PC-3 (cell line): Measurements from ENCODE around the gene PRSS27. TPM values are rescaled to one million over a fixed set of nuclear protein-coding genes. Genes with fewer than 3 reads are reported as not detected.

Experiments used
- ATAC-seq: fragments of 200-7000 bp; cut with Tn5 transposase; 2 replicates; pipeline ENCODE4 v1.9.1; 2020; ENCODE audit warnings: mild to moderate bottlenecking, moderate library complexity
- BruUV-seq: library from RNA; stranded (reverse); fragments of 400-500 nt; replicated peaks from 2 replicates; lab custom pipeline; 2021; lab: Mats Ljungman, UMichigan
- CTCF ChIA-PET: fragments of 300-600 bp; sonication (Branson Sonifier 250); formaldehyde crosslinking; loops from one replicate; lab custom pipeline; 2022; ENCODE audit warnings: antibody characterized with exemption; lab: Charles Lee
- POLR2A ChIA-PET: fragments of 300-600 bp; sonication (Branson Sonifier 250); formaldehyde crosslinking; loops from one replicate; lab custom pipeline; 2022; ENCODE audit warnings: antibody characterized with exemption; ENCODE audit not compliant: unreplicated experiment; lab: Charles Lee
- DNase-seq: peaks from one replicate; pipeline ENCODE4 v3.0.0-alpha.2; 2015
- H2AFZ ChIP-seq: fragments of 300-600 bp; sonication (generic); 2 replicates; pipeline ENCODE4 v1.6.0; 2016; ENCODE audit warnings: antibody characterized with exemption, low read length
- H3F3A ChIP-seq: fragments of 300-600 bp; sonication (generic); one replicate; pipeline ENCODE4 v1.6.0; 2017; ENCODE audit warnings: antibody characterized with exemption, low read length, control low read depth, mild to moderate bottlenecking; ENCODE audit not compliant: unreplicated experiment
- H3K27ac ChIP-seq: fragments of 300-600 bp; sonication (generic); 2 replicates; pipeline ENCODE4 v1.5.1; 2016; ENCODE audit warnings: mild to moderate bottlenecking, low read length
- H3K27me3 ChIP-seq: fragments of 300-600 bp; sonication (generic); 2 replicates; pipeline ENCODE4 v1.6.1; 2016; ENCODE audit warnings: low read length, mixed read lengths
- H3K36me3 ChIP-seq: fragments of 300-600 bp; sonication (generic); 2 replicates; pipeline ENCODE4 v1.6.1; 2016; ENCODE audit warnings: low read depth, mixed run types, low read length, mixed read lengths
- H3K4me1 ChIP-seq: fragments of 300-600 bp; sonication (generic); 2 replicates; pipeline ENCODE4 v1.5.1; 2016; ENCODE audit warnings: low read length; ENCODE audit not compliant: insufficient read depth
- H3K4me2 ChIP-seq: fragments of 300-600 bp; sonication (generic); 2 replicates; pipeline ENCODE4 v1.6.0; 2016; ENCODE audit warnings: low read length
- H3K4me3 ChIP-seq: fragments of 300-600 bp; sonication (generic); 2 replicates; pipeline ENCODE4 v1.5.1; 2016; ENCODE audit warnings: mild to moderate bottlenecking, low read length, mixed read lengths
- H3K79me2 ChIP-seq: fragments of 300-600 bp; sonication (generic); 2 replicates; pipeline ENCODE4 v1.6.1; 2017; ENCODE audit warnings: low read length, mixed read lengths
- H3K9ac ChIP-seq: fragments of 300-600 bp; sonication (generic); 2 replicates; pipeline ENCODE4 v1.6.0; 2016; ENCODE audit warnings: mild to moderate bottlenecking, low read length
- H3K9me2 ChIP-seq: fragments of 300-600 bp; sonication (generic); replicated peaks from 2 replicates; pipeline ENCODE4 v1.6.1; 2016; ENCODE audit warnings: mixed run types, low read length, mixed read lengths
- H3K9me3 ChIP-seq: fragments of 300-600 bp; sonication (generic); 2 replicates; pipeline ENCODE4 v1.6.1; 2016; ENCODE audit warnings: low read length, mixed read lengths
- H4K20me1 ChIP-seq: fragments of 300-600 bp; sonication (generic); 2 replicates; pipeline ENCODE4 v1.6.1; 2016; ENCODE audit warnings: low read length, mixed read lengths
- CTCF ChIP-seq: fragments of 300-600 bp; sonication (generic); conservative IDR thresholded peaks from 2 replicates; pipeline ENCODE4 v1.5.1; 2017; ENCODE audit warnings: antibody characterized with exemption, low read depth, mild to moderate bottlenecking, low read length
- EZH2 ChIP-seq: fragments of 300-600 bp; sonication (generic); IDR thresholded peaks from one replicate; pipeline ENCODE4 v1.6.1; 2017; ENCODE audit warnings: antibody characterized with exemption, mild to moderate bottlenecking, low read length; ENCODE audit not compliant: unreplicated experiment
- EZH2phosphoT487 ChIP-seq: fragments of 300-600 bp; sonication (generic); IDR thresholded peaks from 2 replicates; pipeline ENCODE4 v1.6.1; 2018; ENCODE audit warnings: mild to moderate bottlenecking, antibody characterized with exemption, low read length, borderline replicate concordance
- intact Hi-C: fragments of 100-400 bp; cut with micrococcal nuclease; formaldehyde crosslinking; loops from 2 replicates; pipeline ENCODE4 v1.9.0; 2023
- total RNA-seq: library from RNA; depleted of rRNA; stranded (reverse); fragments of >200 nt; gene quantifications from 2 replicates; pipeline ENCODE4 v1.2.3, GENCODE V29; 2014

PRSS27 gene
- total RNA-seq, 1 experiment from 2014 or later, result 1.2 TPM

GRCh38 chr16:2708290-2708639 lies 11.8 kb downstream of the PRSS27 start:
- no peaks in the 10 kb centered on the region for H3K27me3 ChIP-seq
- H3K27ac ChIP-seq, result no peak overlapping the region
- POLR2A ChIA-PET, result no interaction called here
- no peaks in the 10 kb centered on the region for H3K36me3 ChIP-seq
- H3K4me3 ChIP-seq, result no peak overlapping the region
- H3K4me2 ChIP-seq, result no peak overlapping the region
- no peaks in the 10 kb centered on the region for H3K79me2 ChIP-seq
- DNase-seq, result no peak
- CTCF ChIA-PET, result no interaction called here
- no peak overlapping the region for H3K9ac ChIP-seq
- ATAC-seq, result no peak
- no peaks in the 10 kb centered on the region for H3K9me3 ChIP-seq
- no peak for TF ChIP-seq CTCF
- TF ChIP-seq EZH2phosphoT487, result no peak
- no peak for TF ChIP-seq EZH2
- no peak overlapping the region for H2AFZ ChIP-seq
- H3K9me2 ChIP-seq, result no peaks in the 10 kb centered on the region
- H3F3A ChIP-seq, result no peaks in the 10 kb centered on the region
- H3K4me1 ChIP-seq, result no peaks in the 10 kb centered on the region
- no peaks in the 10 kb centered on the region for H4K20me1 ChIP-seq
- intact Hi-C loops, result no loop called here
- BruUV-seq, result no TSS peak

- no peak for ATAC-seq
- BruUV-seq, result TSS peak; percentile 10
These were observed 12.4 kb downstream of the PRSS27 start for GRCh38 chr16:2707368-2708289.

More at GRCh38 chr16:2707368-2708289, 12.4 kb downstream of the PRSS27 start:
- H3K4me1 ChIP-seq, result no peaks in the 10 kb centered on the region
- no peaks in the 10 kb centered on the region for H3K9me2 ChIP-seq
- ChIA-PET POLR2A (no interaction called here), CTCF (no interaction called here)
- H3K9ac ChIP-seq, result no peak overlapping the region
- H3K9me3 ChIP-seq, result no peaks in the 10 kb centered on the region
- no peak overlapping the region for H2AFZ ChIP-seq
- TF ChIP-seq CTCF (no peak), EZH2phosphoT487 (no peak), EZH2 (no peak)
- no peak overlapping the region for H3K4me2 ChIP-seq
- no peaks in the 10 kb centered on the region for H3K79me2 ChIP-seq
- intact Hi-C loops, result no loop called here
- no peaks in the 10 kb centered on the region; the same call in 1 of the 2 replicates for H3K36me3 ChIP-seq
- H3K4me3 ChIP-seq, result no peak overlapping the region
- H3K27ac ChIP-seq, result no peak overlapping the region
- H3K27me3 ChIP-seq, result no peaks in the 10 kb centered on the region
- no peaks in the 10 kb centered on the region for H4K20me1 ChIP-seq
- DNase-seq, result no peak
- no peaks in the 10 kb centered on the region for H3F3A ChIP-seq
